ENCODE measurements around the gene SLC25A10. TPM values are rescaled to one million over a fixed set of nuclear protein-coding genes. Genes with fewer than 3 reads are reported as not detected.

The SLC25A10 gene
- total RNA-seq, 1 donor from 2014 or later = 6.3 TPM

GRCh38 chr17:81710514-81711308, 1.4 kb upstream of the SLC25A10 start:
- H3K36me3 ChIP-seq = peaks cover 19% of the 10 kb centered on the region
- peak overlapping the region; percentile 75 for H3K4me3 ChIP-seq

GRCh38 chr17:81712468-81713003, 452 bp downstream of the SLC25A10 start:
- ATAC-seq (peak; percentile 5), DNase-seq (no peak)
- H3K9me3 ChIP-seq = no peaks in the 10 kb centered on the region
- intact Hi-C loops (cut with DNase I) = no loop called here
- TF ChIP-seq CTCF (IDR thresholded peaks at IDR 0.05) = no peak
- peaks cover 25% of the 10 kb centered on the region for H3K4me1 ChIP-seq
- no peak overlapping the region for H3K27ac ChIP-seq
- H3K36me3 ChIP-seq = peaks cover 2% of the 10 kb centered on the region
- H3K4me3 ChIP-seq = peak overlapping the region; percentile 75
- H3K27me3 ChIP-seq = no peaks in the 10 kb centered on the region

More at GRCh38 chr17:81710514-81711308, 1.4 kb upstream of the SLC25A10 start:
- peaks cover 25% of the 10 kb centered on the region for H3K4me1 ChIP-seq
- H3K27me3 ChIP-seq = no peaks in the 10 kb centered on the region
- H3K9me3 ChIP-seq = no peaks in the 10 kb centered on the region
- intact Hi-C loops (cut with DNase I) = no loop called here
- DNase-seq (no peak), ATAC-seq (no peak)
- no peak for TF ChIP-seq CTCF (IDR thresholded peaks at IDR 0.05)
- no peak overlapping the region for H3K27ac ChIP-seq

GRCh38 chr17:81713004-81713555, 996 bp downstream of the SLC25A10 start:
- peaks cover 25% of the 10 kb centered on the region for H3K4me1 ChIP-seq
- peak overlapping the region; percentile 75 for H3K4me3 ChIP-seq
- no peak for TF ChIP-seq CTCF (IDR thresholded peaks at IDR 0.05)
- DNase-seq (no peak), ATAC-seq (no peak)
- intact Hi-C loops (cut with DNase I) = no loop called here
- no peaks in the 10 kb centered on the region for H3K36me3 ChIP-seq
- no peaks in the 10 kb centered on the region for H3K27me3 ChIP-seq
- H3K9me3 ChIP-seq = no peaks in the 10 kb centered on the region
- H3K27ac ChIP-seq = no peak overlapping the region

GRCh38 chr17:81713556-81714411, 1.7 kb downstream of the SLC25A10 start:
- intact Hi-C loops (cut with DNase I) = no loop called here
- Histone ChIP-seq H3K27me3 (no peaks in the 10 kb centered on the region), H3K4me1 (peaks cover 25% of the 10 kb centered on the region), H3K27ac (no peak overlapping the region), H3K4me3 (no peak overlapping the region), H3K36me3 (no peaks in the 10 kb centered on the region), H3K9me3 (no peaks in the 10 kb centered on the region)
- ATAC-seq = no peak
- TF ChIP-seq CTCF (IDR thresholded peaks at IDR 0.05) = no peak
- DNase-seq = no peak

GRCh38 chr17:81714412-81715106, 2.5 kb downstream of the SLC25A10 start:
- Histone ChIP-seq H3K27ac (no peak overlapping the region), H3K9me3 (no peaks in the 10 kb centered on the region), H3K36me3 (no peaks in the 10 kb centered on the region), H3K4me3 (no peak overlapping the region), H3K27me3 (no peaks in the 10 kb centered on the region), H3K4me1 (peaks cover 25% of the 10 kb centered on the region)
- TF ChIP-seq CTCF (IDR thresholded peaks at IDR 0.05) = no peak
- no peak for ATAC-seq
- intact Hi-C loops (cut with DNase I) = no loop called here
- DNase-seq = no peak

Measured in upper lobe of right lung (tissue), 1 donor.